ENCODE measurements around the gene SLPI.

SLPI gene

DNA sequence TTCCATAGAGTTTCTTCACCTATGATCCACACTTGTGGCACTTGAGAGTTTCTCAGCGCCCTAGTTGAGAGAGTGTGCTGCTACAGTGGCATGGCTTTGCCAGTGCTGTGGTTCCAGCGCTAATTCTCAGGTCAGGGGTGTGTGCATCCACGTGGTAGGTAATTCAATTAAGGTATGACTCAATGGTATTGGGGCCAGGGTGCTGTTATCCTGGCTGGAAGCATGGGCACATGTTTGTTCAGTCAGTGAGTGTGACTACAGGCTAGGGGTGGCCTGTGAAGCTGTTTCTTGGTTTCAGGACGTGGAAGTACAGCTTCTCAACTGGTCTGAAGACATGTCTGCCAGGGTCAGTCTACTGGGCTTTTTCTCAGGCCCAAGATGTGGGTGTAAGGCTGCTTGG is 36.2 kb downstream of the SLPI start:
- Histone ChIP-seq H3K36me3 (ENCODE audit: insufficient read depth, low read length) (no peaks in the 10 kb centered on the region), H2AFZ (ENCODE audit: low read length, unreplicated experiment) (no peak overlapping the region), H3K27me3 (ENCODE audit: insufficient read depth, low read length) (peaks cover 65% of the 10 kb centered on the region), H3K79me2 (ENCODE audit: control insufficient read depth, insufficient read depth, low read length, unreplicated experiment) (no peaks in the 10 kb centered on the region), H3K4me3 (ENCODE audit: low read depth, low read length) (no peak overlapping the region), H3K27ac (ENCODE audit: low read depth, low read length) (no peak overlapping the region), H3K4me1 (ENCODE audit: control insufficient read depth, insufficient read depth, low read length, unreplicated experiment) (no peaks in the 10 kb centered on the region)

- Histone ChIP-seq H3K27me3 (ENCODE audit: insufficient read depth, low read length) (peaks cover 62% of the 10 kb centered on the region), H3K36me3 (ENCODE audit: insufficient read depth, low read length) (no peaks in the 10 kb centered on the region), H3K4me1 (ENCODE audit: control insufficient read depth, insufficient read depth, low read length, unreplicated experiment) (no peaks in the 10 kb centered on the region), H3K79me2 (ENCODE audit: control insufficient read depth, insufficient read depth, low read length, unreplicated experiment) (no peaks in the 10 kb centered on the region), H3K4me3 (ENCODE audit: low read depth, low read length) (no peak overlapping the region), H3K27ac (ENCODE audit: low read depth, low read length) (no peak overlapping the region), H2AFZ (ENCODE audit: low read length, unreplicated experiment) (no peak overlapping the region)
Observed at GRCh38 chr20:45212836-45213235, 41.5 kb downstream of the SLPI start.

- Histone ChIP-seq H3K36me3 (ENCODE audit: insufficient read depth, low read length) (no peaks in the 10 kb centered on the region), H3K4me3 (ENCODE audit: low read depth, low read length) (no peak overlapping the region), H3K4me1 (ENCODE audit: control insufficient read depth, insufficient read depth, low read length, unreplicated experiment) (no peaks in the 10 kb centered on the region), H3K27ac (ENCODE audit: low read depth, low read length) (no peak overlapping the region), H3K27me3 (ENCODE audit: insufficient read depth, low read length) (peaks cover 63% of the 10 kb centered on the region), H3K79me2 (ENCODE audit: control insufficient read depth, insufficient read depth, low read length, unreplicated experiment) (no peaks in the 10 kb centered on the region), H2AFZ (ENCODE audit: low read length, unreplicated experiment) (no peak overlapping the region)
Observed at GRCh38 chr20:45211569-45212474, 42.5 kb downstream of the SLPI start.

GRCh38 chr20:45209924-45210323 is 44.4 kb downstream of the SLPI start:
- Histone ChIP-seq H3K36me3 (ENCODE audit: insufficient read depth, low read length) (no peaks in the 10 kb centered on the region), H3K27me3 (ENCODE audit: insufficient read depth, low read length) (peaks cover 82% of the 10 kb centered on the region), H3K27ac (ENCODE audit: low read depth, low read length) (no peak overlapping the region), H3K4me1 (ENCODE audit: control insufficient read depth, insufficient read depth, low read length, unreplicated experiment) (no peaks in the 10 kb centered on the region), H3K4me3 (ENCODE audit: low read depth, low read length) (no peak overlapping the region), H3K79me2 (ENCODE audit: control insufficient read depth, insufficient read depth, low read length, unreplicated experiment) (no peaks in the 10 kb centered on the region), H2AFZ (ENCODE audit: low read length, unreplicated experiment) (no peak overlapping the region)

DNA sequence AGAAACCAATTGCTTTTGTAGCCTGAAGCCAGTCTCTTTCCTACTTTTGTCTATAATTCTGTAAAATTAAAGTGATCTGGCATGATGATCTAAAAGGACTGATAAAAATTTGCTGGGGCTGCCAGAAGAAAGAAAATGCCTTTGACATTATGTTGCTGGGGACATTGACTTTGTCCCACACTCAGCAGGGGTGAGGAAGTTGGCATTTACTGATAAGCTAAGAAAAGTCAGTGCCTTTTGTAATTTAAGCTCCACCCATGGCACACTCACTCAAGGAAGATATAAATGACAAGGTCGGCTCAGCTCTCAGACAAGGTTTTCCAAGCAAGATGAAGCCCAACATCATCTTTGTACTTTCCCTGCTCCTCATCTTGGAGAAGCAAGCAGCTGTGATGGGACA is 47.6 kb downstream of the SLPI start, which contains the start of gene SEMG1:
TSS of gene SEMG1 (plus strand) at position 309 of the 400 bp plus-strand sequence. CDS start at position 330, 21 bp downstream.
- no peak within 1 kb of the TSS for H3K27ac ChIP-seq (ENCODE audit: low read depth, low read length)
- H3K4me3 ChIP-seq (ENCODE audit: low read depth, low read length) = no peak within 1 kb of the TSS
- H3K36me3 ChIP-seq (ENCODE audit: insufficient read depth, low read length) = no peaks in the 10 kb centered on the region
- no peak within 1 kb of the TSS for H2AFZ ChIP-seq (ENCODE audit: low read length, unreplicated experiment)
- no peaks in the 10 kb centered on the region for H3K4me1 ChIP-seq (ENCODE audit: control insufficient read depth, insufficient read depth, low read length, unreplicated experiment)
- no peaks in the 10 kb centered on the region for H3K79me2 ChIP-seq (ENCODE audit: control insufficient read depth, insufficient read depth, low read length, unreplicated experiment)
- H3K27me3 ChIP-seq (ENCODE audit: insufficient read depth, low read length) = peaks cover 86% of the 10 kb centered on the region

Data from ACC112 (cell line).